ENCODE data around the gene CRACDL.

DNA sequence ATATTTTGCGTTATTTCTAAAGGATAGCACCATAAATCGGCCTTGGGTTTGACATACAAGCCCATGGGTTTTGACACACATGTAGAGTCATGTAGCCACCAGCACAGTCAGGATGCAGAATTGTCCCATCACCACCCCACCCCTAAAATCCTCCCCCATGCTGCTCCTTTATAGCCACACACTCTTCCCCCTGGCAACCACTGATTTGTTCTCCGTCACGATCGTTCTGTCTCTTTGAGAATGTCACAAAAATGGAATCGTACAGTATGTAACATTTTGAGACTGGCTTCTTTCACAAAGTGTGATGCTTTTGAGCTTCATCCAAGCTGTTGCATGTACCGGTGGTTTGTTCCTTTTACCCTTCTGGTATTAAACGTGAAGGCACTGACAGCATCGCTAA lies 39.1 kb downstream of the CRACDL start:
- TF ChIP-seq POLR2AphosphoS5 (IDR thresholded peaks at IDR 0.05; ENCODE audit: low read depth, low read length) = no peak
- TF ChIP-seq TAF1 (IDR thresholded peaks at IDR 0.05; ENCODE audit: borderline replicate concordance, low read depth, low read length) = no peak
- no peak for TF ChIP-seq POLR2A (IDR thresholded peaks at IDR 0.05; ENCODE audit: low read depth, low read length)

Measured in GM12892 (cell line).